Endothelial cell of umbilical vein (primary cell): Measurements from ENCODE around the gene OSBPL9. TPM values are rescaled to one million over a fixed set of nuclear protein-coding genes. Genes with fewer than 3 reads are reported as not detected.
A peak's percentile ranks its signal among the peaks of the same experiment; 100 is the strongest.

Source experiments
- BruUV-seq: library from RNA; stranded (reverse); fragments of 400-500 nt; replicated peaks from 2 replicates; lab custom pipeline; 2021; lab: Mats Ljungman, UMichigan
- CTCF ChIA-PET: fragments of 300-600, 350-600 bp; sonication (Branson Sonifier 250); formaldehyde crosslinking; loops from one replicate; lab custom pipeline; 2021; ENCODE audit warnings: antibody characterized with exemption, inconsistent platforms; lab: Charles Lee
- POLR2A ChIA-PET: fragments of 300-600, 350-600 bp; sonication (Branson Sonifier 250); formaldehyde crosslinking; loops from one replicate; lab custom pipeline; 2021; ENCODE audit warnings: antibody characterized with exemption, inconsistent platforms; lab: Charles Lee
- DNase-seq: peaks from one replicate; pipeline ENCODE4 v3.0.0-alpha.2; 2011; ENCODE audit warnings: low read depth, low spot score
- FAIRE-seq: peaks from 2 replicates; lab custom pipeline; 2011; peaks lifted over from hg19 to GRCh38; lab: Jason Lieb, UNC
- H2AFZ ChIP-seq: 2 replicates; pipeline ENCODE4 v1.6.0; 2012; ENCODE audit warnings: low read depth, low read length, control low read depth, inconsistent platforms
- H3K27ac ChIP-seq: 2 replicates; pipeline ENCODE4 v1.5.1; 2011; ENCODE audit warnings: low read depth, mild to moderate bottlenecking, control low read depth, low read length, moderate library complexity; ENCODE audit not compliant: insufficient read depth
- H3K27me3 ChIP-seq, 2 experiments: 2 replicates each; pipeline versions ENCODE4 v1.6.0 to v1.6.1; 2011; ENCODE audit warnings: low read length in 2 of 2, mixed read lengths in 1 of 2; ENCODE audit not compliant: control insufficient read depth in 2 of 2, insufficient read depth in 2 of 2
- H3K36me3 ChIP-seq, 2 experiments: 2 replicates in 1 of 2; 3 replicates in 1 of 2; pipeline ENCODE4 v1.5.1; 2011; ENCODE audit warnings: low read length in 2 of 2, mild to moderate bottlenecking in 1 of 2, moderate library complexity in 1 of 2; ENCODE audit not compliant: control insufficient read depth in 2 of 2, insufficient read depth in 2 of 2; ENCODE audit errors: extremely low read depth in 1 of 2
- H3K4me1 ChIP-seq: 3 replicates; pipeline ENCODE4 v1.5.1; 2011; ENCODE audit warnings: mild to moderate bottlenecking, low read length; ENCODE audit not compliant: control insufficient read depth, insufficient read depth; ENCODE audit errors: extremely low read depth
- H3K4me2 ChIP-seq: 2 replicates; pipeline ENCODE4 v1.6.1; 2011; ENCODE audit warnings: low read length, control low read depth, mixed read lengths; ENCODE audit not compliant: insufficient read depth
- H3K4me3 ChIP-seq, 3 experiments: fragments of 200-600 bp in 1 of 3; sonication (generic), shearing (Covaris generic) in 1 of 3; replicated peaks in 1 of 3; 2 replicates each; pipeline ENCODE4 v1.5.1; 2011 to 2016; ENCODE audit warnings: control low read depth in 3 of 3, low read length in 3 of 3, mild to moderate bottlenecking in 2 of 3, inconsistent platforms in 1 of 3, low read depth in 1 of 3, moderate library complexity in 1 of 3; ENCODE audit not compliant: insufficient read depth in 1 of 3
- H3K79me2 ChIP-seq: 2 replicates; pipeline ENCODE4 v1.6.0; 2012; ENCODE audit warnings: low read length, inconsistent platforms; ENCODE audit not compliant: control insufficient read depth, insufficient read depth
- H3K9ac ChIP-seq: replicated peaks from 2 replicates; pipeline ENCODE3; 2011; ENCODE audit warnings: low read length, control low read depth; ENCODE audit not compliant: insufficient read depth; ENCODE audit errors: extremely low read depth
- H3K9me1 ChIP-seq: replicated peaks from 3 replicates; pipeline ENCODE4 v1.6.0; 2011; ENCODE audit warnings: mild to moderate bottlenecking, low read length; ENCODE audit not compliant: control insufficient read depth, insufficient read depth; ENCODE audit errors: extremely low read depth
- H3K9me3 ChIP-seq: replicated peaks from 2 replicates; pipeline ENCODE4 v1.5.1; 2012; ENCODE audit warnings: low read length, inconsistent platforms; ENCODE audit not compliant: control insufficient read depth, insufficient read depth
- H4K20me1 ChIP-seq: replicated peaks from 2 replicates; pipeline ENCODE3; 2011; ENCODE audit warnings: mild to moderate bottlenecking, low read length; ENCODE audit not compliant: control insufficient read depth, insufficient read depth; ENCODE audit errors: extremely low read depth
- CTCF ChIP-seq, 2 donors: IDR thresholded peaks; 1 replicate in 1 of 2; 2 replicates in 1 of 2; pipeline ENCODE4 v1.5.1; 2011; ENCODE audit warnings: low read length in 2 of 2, mild to moderate bottlenecking in 2 of 2, moderate library complexity in 2 of 2, control low read depth in 1 of 2, inconsistent platforms in 1 of 2, low read depth in 1 of 2; ENCODE audit not compliant: insufficient read depth in 1 of 2; ENCODE audit errors: extremely low read depth in 1 of 2
- EZH2 ChIP-seq: IDR thresholded peaks from 2 replicates; pipeline ENCODE4 v1.6.1; 2012; ENCODE audit warnings: borderline replicate concordance, low read depth, mild to moderate bottlenecking, moderate library complexity, low read length, inconsistent platforms; ENCODE audit not compliant: severe bottlenecking
- FOS ChIP-seq: IDR thresholded peaks from 2 replicates; pipeline ENCODE4 v1.6.1; 2011; ENCODE audit warnings: mild to moderate bottlenecking, low read length, moderate library complexity, borderline replicate concordance; ENCODE audit not compliant: insufficient read depth
- GATA2 ChIP-seq: IDR thresholded peaks from 2 replicates; pipeline ENCODE4 v1.7.0; 2011; ENCODE audit warnings: low read depth, mild to moderate bottlenecking, moderate library complexity, mixed read lengths, low read length; ENCODE audit not compliant: insufficient read length, insufficient read depth
- JUN ChIP-seq: IDR thresholded peaks from 2 replicates; pipeline ENCODE4 v1.6.1; 2011; ENCODE audit warnings: borderline replicate concordance, low read depth; ENCODE audit not compliant: insufficient read length, insufficient read depth
- MAX ChIP-seq: IDR thresholded peaks from 2 replicates; pipeline ENCODE4 v1.6.1; 2011; ENCODE audit not compliant: insufficient read depth, insufficient read length
- MYC ChIP-seq: IDR thresholded peaks from one replicate; pipeline ENCODE4 v1.6.1; 2011; ENCODE audit warnings: mild to moderate bottlenecking, low read depth, low read length
- POLR2A ChIP-seq: IDR thresholded peaks from 2 replicates; pipeline ENCODE4 v1.6.1; 2012; ENCODE audit warnings: low read depth, mild to moderate bottlenecking, control low read depth, low read length
- POLR2AphosphoS5 ChIP-seq: IDR thresholded peaks from 2 replicates; pipeline ENCODE4 v1.6.1; 2012; ENCODE audit warnings: low read depth, mild to moderate bottlenecking, control low read depth, low read length, moderate library complexity; ENCODE audit not compliant: insufficient read depth
- dilution Hi-C: fragments of 300-500 bp; cut with MboI; formaldehyde crosslinking; loops from one replicate; pipeline ENCODE4 v1.15.0; 2019; ENCODE audit warnings: low sequenced_read_pairs; ENCODE audit not compliant: extremely low pct_ligation_motif_present
- intact Hi-C: fragments of 100-400 bp; cut with micrococcal nuclease; formaldehyde crosslinking; loops from one replicate; pipeline ENCODE4 v1.10.0; 2022
- polyA plus RNA-seq, 4 experiments: library from polyadenylated mRNA; depleted of rRNA in 3 of 4; stranded (reverse) in 3 of 4; unstranded in 1 of 4; fragments of >200 nt; gene quantifications; 2 replicates each; pipeline versions ENCODE4 v1.2.1 to v1.2.3, GENCODE V29; 2011 to 2012; ENCODE audit warnings: missing spikeins in 1 of 4
- total RNA-seq: library from RNA; stranded (reverse); gene quantifications from 2 replicates; pipeline ENCODE4 v1.2.3, GENCODE V29; 2021

Gene OSBPL9
- total and polyA plus RNA-seq, 2 donors (not counting 3 experiments of a cell fraction or from before 2014, with no cell fraction given) = 46.2 to 80.3 TPM

- Histone ChIP-seq H3K4me2 (peak overlapping the region; percentile 88), H3K4me3 (peak overlapping the region in 1 of 3 experiments; percentile 40), H3K36me3 (no peaks in the 10 kb centered on the region), H3K9ac (peak overlapping the region; percentile 83), H4K20me1 (no peaks in the 10 kb centered on the region), H3K27ac (peak overlapping the region; percentile 75), H3K9me1 (no peaks in the 10 kb centered on the region), H3K27me3 (no peaks in the 10 kb centered on the region), H3K4me1 (peaks cover 54% of the 10 kb centered on the region), H3K9me3 (no peaks in the 10 kb centered on the region), H2AFZ (peak overlapping the region; percentile 26), H3K79me2 (peaks cover 9% of the 10 kb centered on the region)
- peak; percentile 95 for DNase-seq
- ChIA-PET CTCF (interaction anchor here (0.8 to 2.5 kb wide), 16 partner anchors 10 to 137 kb away, joined by 3 to 14 read pairs (median 4); no protein-coding TSS in a partner anchor), POLR2A (interaction anchor here (0.6 kb wide), 1 partner anchor 50 kb away, joined by 3 read pairs; no protein-coding TSS in a partner anchor)
- no TSS peak for BruUV-seq
- intact Hi-C loops = loop anchor here (1.0 to 2.0 kb wide), 2 partner anchors 10 to 55 kb away; partner anchors contain the start of gene OSBPL9
- FAIRE-seq = peak; percentile 81
- TF ChIP-seq JUN (peak; percentile 45), POLR2AphosphoS5 (peak; percentile 54), GATA2 (peak; percentile 89), POLR2A (no peak), FOS (peak; percentile 59)
- dilution Hi-C loops = no loop called here
Measured at GRCh38 chr1:51671527-51672325, 54.8 kb downstream of the OSBPL9 start.

- BruUV-seq = no TSS peak
- DNase-seq = peak; percentile 12
- H3K27me3 ChIP-seq = no peaks in the 10 kb centered on the region
- FAIRE-seq = no peak
- no peak overlapping the region for H3K4me3 ChIP-seq
- dilution Hi-C loops = no loop called here
- peak overlapping the region; percentile 22 for H3K27ac ChIP-seq
- no peaks in the 10 kb centered on the region for H3K36me3 ChIP-seq
- peaks cover 11% of the 10 kb centered on the region for H3K79me2 ChIP-seq
- CTCF ChIA-PET = interaction anchor here (2.5 kb wide), 1 partner anchor 25 kb away, joined by 6 read pairs; no protein-coding TSS in a partner anchor
- no peak overlapping the region for H3K9ac ChIP-seq
- H4K20me1 ChIP-seq = no peaks in the 10 kb centered on the region
- H3K4me2 ChIP-seq = peak overlapping the region; percentile 60
- H3K4me1 ChIP-seq = peaks cover 47% of the 10 kb centered on the region
- H3K9me3 ChIP-seq = no peaks in the 10 kb centered on the region
- no peaks in the 10 kb centered on the region for H3K9me1 ChIP-seq
- TF ChIP-seq FOS (no peak), EZH2 (no peak), JUN (no peak), POLR2AphosphoS5 (no peak), GATA2 (no peak), MAX (no peak), MYC (no peak), POLR2A (no peak), CTCF (IDR thresholded peaks at IDR 0.05; ENCODE audit: extremely low read depth in 1 of 2, insufficient read depth in 1 of 2, low read depth in 1 of 2, low read length in 2 of 2) (no peak)
- POLR2A ChIA-PET = no interaction called here
- intact Hi-C loops = no loop called here
- H2AFZ ChIP-seq = no peak overlapping the region
Measured at GRCh38 chr1:51673279-51673678, 56.4 kb downstream of the OSBPL9 start.
